Panc1 (cell line): ENCODE data around the gene USP30. TPM values are rescaled to one million over a fixed set of nuclear protein-coding genes. Genes with fewer than 3 reads are reported as not detected.

Experiments used
- ATAC-seq: fragments of 200-7000 bp; cut with Tn5 transposase; 2 replicates; pipeline ENCODE4 v1.9.1; 2020; ENCODE audit warnings: mild to moderate bottlenecking, moderate library complexity
- BruUV-seq: library from RNA; stranded (reverse); fragments of 400-500 nt; replicated peaks from 2 replicates; lab custom pipeline; 2021; lab: Mats Ljungman, UMichigan
- CTCF ChIA-PET: fragments of 300-600 bp; sonication (Branson Sonifier 250); formaldehyde crosslinking; loops from one replicate; lab custom pipeline; 2022; ENCODE audit warnings: antibody characterized with exemption; lab: Charles Lee
- POLR2A ChIA-PET: fragments of 300-600 bp; sonication (Branson Sonifier 250); formaldehyde crosslinking; loops from one replicate; lab custom pipeline; 2022; ENCODE audit warnings: antibody characterized with exemption; lab: Charles Lee
- DNase-seq: peaks from one replicate; pipeline ENCODE4 v3.0.0-alpha.2; 2010; ENCODE audit warnings: low read depth, low spot score
- H3K27ac ChIP-seq: 2 replicates; pipeline ENCODE4 v1.5.1; 2011; ENCODE audit warnings: mild to moderate bottlenecking, low read length, inconsistent platforms
- H3K27me3 ChIP-seq: fragments of 200-500 bp; sonication (Bioruptor generic); 2 replicates; pipeline ENCODE4 v1.6.0; 2014; ENCODE audit warnings: low read length, inconsistent platforms; ENCODE audit not compliant: control insufficient read depth, insufficient read depth
- H3K36me3 ChIP-seq: fragments of 200-500 bp; sonication (Bioruptor generic); 2 replicates; pipeline ENCODE4 v1.5.1; 2014; ENCODE audit warnings: inconsistent platforms, mild to moderate bottlenecking, low read length, moderate library complexity; ENCODE audit not compliant: control insufficient read depth, insufficient read depth
- H3K4me1 ChIP-seq: 2 replicates; pipeline ENCODE4 v1.5.1; 2011; ENCODE audit warnings: inconsistent platforms, mild to moderate bottlenecking, low read length, moderate library complexity; ENCODE audit not compliant: control insufficient read depth, insufficient read depth
- H3K4me3 ChIP-seq, 2 experiments: 2 replicates each; pipeline ENCODE4 v1.5.1; 2011 to 2012; ENCODE audit warnings: low read depth in 2 of 2, low read length in 2 of 2, mild to moderate bottlenecking in 2 of 2, inconsistent platforms in 1 of 2, moderate library complexity in 1 of 2
- H3K9me3 ChIP-seq: fragments of 200-500 bp; sonication (Bioruptor generic); 2 replicates; pipeline ENCODE4 v1.5.1; 2014; ENCODE audit warnings: low read depth, mild to moderate bottlenecking, inconsistent platforms, low read length, moderate library complexity; ENCODE audit not compliant: control insufficient read depth, insufficient read depth
- CTCF ChIP-seq: fragments of 450-650 bp; IDR thresholded peaks from 2 replicates; pipeline ENCODE4 v1.5.1; 2017; ENCODE audit warnings: mild to moderate bottlenecking
- POLR2AphosphoS5 ChIP-seq: IDR thresholded peaks from 2 replicates; pipeline ENCODE4 v1.6.1; 2012; ENCODE audit warnings: mild to moderate bottlenecking, low read depth, low read length, moderate library complexity
- REST ChIP-seq, 2 experiments: IDR thresholded peaks; 2 replicates each; pipeline ENCODE4 v1.6.1; 2011 to 2012; ENCODE audit warnings: low read depth in 2 of 2, control low read depth in 1 of 2, low read length in 1 of 2, mild to moderate bottlenecking in 1 of 2, moderate library complexity in 1 of 2; ENCODE audit not compliant: insufficient read depth in 1 of 2
- SIN3A ChIP-seq: IDR thresholded peaks from 2 replicates; pipeline ENCODE4 v1.6.1; 2012; ENCODE audit warnings: low read depth, mild to moderate bottlenecking, low read length, moderate library complexity, borderline replicate concordance; ENCODE audit not compliant: insufficient read depth
- TCF7L2 ChIP-seq: IDR thresholded peaks from 2 replicates; pipeline ENCODE4 v1.6.1; 2011; ENCODE audit warnings: mild to moderate bottlenecking, low read depth, low read length, inconsistent platforms
- in situ Hi-C: cut with HindIII; loops from 2 replicates; pipeline ENCODE4 v1.10.0; 2016; ENCODE audit warnings: low sequenced_read_pairs, low pct_unique_long_range_greater_than_20kb
- intact Hi-C: fragments of 100-400 bp; cut with micrococcal nuclease; formaldehyde crosslinking; loops from one replicate; pipeline ENCODE4 v1.10.0; 2022; ENCODE audit not compliant: unreplicated experiment
- total RNA-seq: library from RNA; stranded (reverse); gene quantifications from one replicate; pipeline ENCODE4 v1.2.1, GENCODE V29; 2021; ENCODE audit not compliant: unreplicated experiment

The USP30 gene
- total RNA-seq, 1 experiment from 2014 or later: 5.7 TPM

GRCh38 chr12:109014984-109015765 lies 37.2 kb upstream of the USP30 start:
- CTCF ChIA-PET: no interaction called here
- Histone ChIP-seq H3K27me3 (peaks cover 12% of the 10 kb centered on the region), H3K4me3 (no peak overlapping the region), H3K9me3 (no peaks in the 10 kb centered on the region), H3K27ac (no peak overlapping the region), H3K4me1 (no peaks in the 10 kb centered on the region), H3K36me3 (no peaks in the 10 kb centered on the region)
- in situ Hi-C loops (no loop called here), intact Hi-C loops (no loop called here)
- POLR2A ChIA-PET: no interaction called here
- TF ChIP-seq CTCF: no peak
- TF ChIP-seq SIN3A: no peak
- no peak for TF ChIP-seq POLR2AphosphoS5
- TF ChIP-seq TCF7L2: no peak
- no peak for TF ChIP-seq REST (IDR thresholded peaks at IDR 0.05; ENCODE audit: insufficient read depth in 1 of 2, low read depth in 2 of 2, low read length in 1 of 2)
- DNase-seq: no peak
- no TSS peak for BruUV-seq
- ATAC-seq: no peak

DNA sequence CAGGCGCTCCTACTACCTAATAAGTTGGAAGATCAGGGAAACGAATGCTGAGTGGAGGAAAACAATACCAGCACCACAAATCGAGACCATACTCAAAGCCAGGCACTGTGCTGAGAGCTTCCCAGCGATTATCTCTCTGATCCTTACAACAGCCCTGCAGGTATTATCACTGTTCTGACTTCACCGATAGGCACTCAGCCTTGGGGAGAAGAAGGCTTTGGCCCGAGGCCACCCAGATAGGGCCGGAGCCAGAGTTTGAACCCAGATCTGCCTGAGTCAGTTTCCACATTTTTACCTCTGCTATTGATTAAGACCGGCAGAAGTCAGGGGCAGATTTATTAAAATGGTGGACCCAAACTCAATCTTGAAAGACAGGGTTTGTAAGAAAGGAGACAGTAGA lies 36.4 kb upstream of the USP30 start:
- H3K27me3 ChIP-seq: peaks cover 15% of the 10 kb centered on the region
- no peaks in the 10 kb centered on the region for H3K36me3 ChIP-seq
- H3K4me1 ChIP-seq: no peaks in the 10 kb centered on the region
- in situ Hi-C loops: no loop called here
- DNase-seq (no peak), ATAC-seq (no peak)
- ChIA-PET CTCF (no interaction called here), POLR2A (no interaction called here)
- H3K4me3 ChIP-seq: no peak overlapping the region
- no peak for TF ChIP-seq CTCF
- TF ChIP-seq REST (IDR thresholded peaks at IDR 0.05; ENCODE audit: insufficient read depth in 1 of 2, low read depth in 2 of 2, low read length in 1 of 2): no peak
- no peak for TF ChIP-seq POLR2AphosphoS5
- TF ChIP-seq TCF7L2: no peak
- no peak for TF ChIP-seq SIN3A
- intact Hi-C loops: no loop called here
- BruUV-seq: no TSS peak
- H3K27ac ChIP-seq: no peak overlapping the region
- no peaks in the 10 kb centered on the region for H3K9me3 ChIP-seq
